HUES48 (cell line): ENCODE measurements around the gene BBS9.

ENCODE experiments used
- H3K27ac ChIP-seq: one replicate; pipeline ENCODE4 v1.7.0; 2013; ENCODE audit warnings: low read depth, low read length, inconsistent platforms
- H3K27me3 ChIP-seq: 2 replicates; pipeline ENCODE4 v1.6.1; 2013; ENCODE audit warnings: mild to moderate bottlenecking, low read length; ENCODE audit not compliant: control insufficient read depth, insufficient read depth
- H3K36me3 ChIP-seq: 2 replicates; pipeline ENCODE4 v1.6.1; 2013; ENCODE audit warnings: low read length; ENCODE audit not compliant: control insufficient read depth, insufficient read depth
- H3K4me1 ChIP-seq: 2 replicates; pipeline ENCODE4 v1.6.1; 2013; ENCODE audit warnings: mild to moderate bottlenecking, low read length; ENCODE audit not compliant: control insufficient read depth, insufficient read depth
- H3K4me3 ChIP-seq: 2 replicates; pipeline ENCODE4 v1.5.1; 2013; ENCODE audit warnings: mild to moderate bottlenecking, low read depth, low read length
- H3K9ac ChIP-seq: 2 replicates; pipeline ENCODE4 v1.6.1; 2013; ENCODE audit warnings: mild to moderate bottlenecking, low read depth, low read length, moderate library complexity
- H3K9me3 ChIP-seq: 2 replicates; pipeline ENCODE4 v1.6.1; 2013; ENCODE audit warnings: low read length; ENCODE audit not compliant: control insufficient read depth, insufficient read depth

The BBS9 gene

GRCh38 chr7:33100770-33101169, 28.6 kb upstream of the BBS9 start:
- no peak overlapping the region for H3K27ac ChIP-seq
- H3K9ac ChIP-seq: no peak overlapping the region
- H3K4me1 ChIP-seq: no peaks in the 10 kb centered on the region
- H3K9me3 ChIP-seq: no peaks in the 10 kb centered on the region
- no peaks in the 10 kb centered on the region for H3K27me3 ChIP-seq
- H3K36me3 ChIP-seq: peaks cover 64% of the 10 kb centered on the region
- no peak overlapping the region for H3K4me3 ChIP-seq

DNA sequence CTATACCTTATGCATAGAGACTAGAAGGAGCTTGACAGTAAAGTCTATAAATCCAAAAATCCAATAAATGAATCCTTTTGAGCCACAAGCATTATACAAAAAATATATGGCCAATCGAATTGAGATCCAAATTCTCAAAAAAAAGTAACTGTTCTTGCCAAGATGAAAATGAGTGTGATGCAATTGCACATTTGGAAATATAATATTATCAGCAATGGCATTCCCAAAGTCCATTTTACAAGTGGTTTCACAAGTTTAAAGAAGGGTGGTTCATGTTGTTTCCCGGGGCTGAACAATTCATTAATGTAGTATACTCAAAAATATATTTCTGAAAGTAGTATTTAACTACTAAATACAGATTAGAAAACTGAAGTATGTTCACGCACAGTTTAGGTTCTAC, 27.5 kb upstream of the BBS9 start:
- Histone ChIP-seq H3K9me3 (no peaks in the 10 kb centered on the region), H3K4me3 (no peak overlapping the region), H3K27ac (no peak overlapping the region), H3K36me3 (peaks cover 53% of the 10 kb centered on the region), H3K4me1 (peaks cover under 1% of the 10 kb centered on the region; the same call in 1 of the 2 replicates), H3K27me3 (no peaks in the 10 kb centered on the region), H3K9ac (no peak overlapping the region)

- Histone ChIP-seq H3K9ac (no peak overlapping the region), H3K4me1 (peaks cover 16% of the 10 kb centered on the region; the same call in 1 of the 2 replicates), H3K27ac (no peak overlapping the region)
Observed at GRCh38 chr7:33107136-33108066, 22.0 kb upstream of the BBS9 start.

DNA sequence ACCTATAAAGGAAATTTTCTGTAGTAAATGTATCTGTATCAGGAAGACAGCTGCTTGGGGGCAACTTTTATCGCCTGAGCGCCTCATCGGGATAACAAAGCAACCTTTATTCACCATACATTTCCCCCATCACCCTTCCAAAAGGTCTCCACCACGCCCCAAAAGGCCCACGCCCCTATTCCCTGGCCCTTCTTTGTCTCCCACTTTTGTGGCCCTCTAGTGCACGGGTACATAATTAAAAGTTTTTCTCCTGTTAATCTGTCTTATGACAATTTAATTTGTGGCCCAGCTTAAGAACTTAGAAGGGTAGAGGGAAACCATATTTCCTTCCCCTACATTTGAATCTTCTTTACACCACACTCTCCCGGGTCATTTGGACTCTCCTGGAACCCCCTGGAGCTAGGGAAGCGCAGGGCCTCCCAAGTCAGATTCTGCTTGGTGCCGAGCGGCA, 20.8 kb upstream of the BBS9 start:
- peaks cover 5% of the 10 kb centered on the region; the same call in 1 of the 2 replicates for H3K27me3 ChIP-seq
- H3K36me3 ChIP-seq: 0 out of 2 replicates have a peak, but pooled peaks cover under 1% of the 10 kb centered on the region
- H3K4me3 ChIP-seq: peak overlapping the region; percentile 82
- peak overlapping the region; percentile 77 for H3K27ac ChIP-seq
- no peaks in the 10 kb centered on the region for H3K9me3 ChIP-seq
- peak overlapping the region; percentile 75 for H3K9ac ChIP-seq
- peaks cover 16% of the 10 kb centered on the region; the same call in 1 of the 2 replicates for H3K4me1 ChIP-seq

More at GRCh38 chr7:33107136-33108066, 22.0 kb upstream of the BBS9 start:
- peak overlapping the region; percentile 82 for H3K4me3 ChIP-seq
- no peaks in the 10 kb centered on the region for H3K9me3 ChIP-seq
- peaks cover 5% of the 10 kb centered on the region; the same call in 1 of the 2 replicates for H3K27me3 ChIP-seq
- peaks cover 13% of the 10 kb centered on the region for H3K36me3 ChIP-seq

GRCh38 chr7:33109005-33109757, 20.2 kb upstream of the BBS9 start, which contains the start of gene RP9:
RP9 (minus strand) TSS chr7:33109404; CDS start chr7:33109372, 32 bp downstream.
- Histone ChIP-seq H3K4me3 (peak within 1 kb of the TSS; percentile 82), H3K9ac (peak within 1 kb of the TSS; percentile 75), H3K4me1 (peaks cover 16% of the 10 kb centered on the region; the same call in 1 of the 2 replicates), H3K27me3 (peaks cover 5% of the 10 kb centered on the region; the same call in 1 of the 2 replicates), H3K27ac (peak within 1 kb of the TSS; percentile 77), H3K36me3 (no peaks in the 10 kb centered on the region), H3K9me3 (no peaks in the 10 kb centered on the region)

DNA sequence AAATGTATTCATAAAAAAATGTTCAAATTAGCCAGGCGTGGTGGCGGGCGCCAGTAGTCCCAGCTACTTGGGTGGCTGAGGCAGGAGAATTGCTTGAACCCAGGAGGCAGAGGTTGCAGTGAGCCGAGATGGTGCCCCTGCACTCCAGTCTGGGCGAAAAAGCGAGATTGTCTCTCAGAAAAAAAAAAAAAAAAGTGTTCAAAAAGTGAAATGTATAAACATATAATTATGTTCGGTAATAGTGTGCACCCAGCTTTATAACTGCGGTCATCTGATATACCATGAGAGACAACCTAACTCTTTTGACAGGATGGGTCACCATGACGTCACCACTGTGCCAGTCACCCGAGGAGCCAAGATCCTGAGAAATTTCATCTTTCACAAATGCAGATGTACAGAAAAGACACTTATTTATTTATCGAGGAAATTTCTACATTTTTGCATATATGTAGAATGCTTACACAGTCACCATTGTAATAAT, 19.6 kb upstream of the BBS9 start:
- H3K4me3 ChIP-seq: peak overlapping the region; percentile 82
- no peaks in the 10 kb centered on the region for H3K36me3 ChIP-seq
- no peaks in the 10 kb centered on the region for H3K9me3 ChIP-seq
- H3K4me1 ChIP-seq: peaks cover 16% of the 10 kb centered on the region; the same call in 1 of the 2 replicates
- no peak overlapping the region for H3K27ac ChIP-seq
- peaks cover 5% of the 10 kb centered on the region; the same call in 1 of the 2 replicates for H3K27me3 ChIP-seq
- no peak overlapping the region for H3K9ac ChIP-seq

DNA sequence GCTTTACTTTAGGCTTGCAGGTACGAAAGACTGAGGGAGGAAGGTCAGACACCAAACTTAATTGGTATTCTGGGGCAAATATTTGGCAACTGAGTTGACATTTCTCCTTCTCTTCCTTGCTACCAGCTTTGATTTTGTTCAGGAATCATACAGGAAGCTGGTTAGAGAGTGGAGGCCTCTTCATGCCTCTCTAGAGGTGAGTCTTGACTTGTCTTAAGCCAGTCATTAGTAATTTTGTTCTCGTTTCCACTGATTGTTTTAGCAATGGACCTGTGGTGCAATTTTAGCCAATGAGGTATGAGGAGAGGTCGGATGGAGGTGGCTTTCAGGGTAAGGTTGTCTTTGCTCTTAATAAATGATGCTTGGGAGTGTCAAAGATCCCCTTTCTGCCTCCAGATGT, 17.8 kb upstream of the BBS9 start:
- Histone ChIP-seq H3K27ac (no peak overlapping the region), H3K9ac (no peak overlapping the region), H3K36me3 (no peaks in the 10 kb centered on the region), H3K9me3 (no peaks in the 10 kb centered on the region), H3K27me3 (peaks cover 5% of the 10 kb centered on the region), H3K4me3 (no peak overlapping the region), H3K4me1 (peaks cover 16% of the 10 kb centered on the region; the same call in 1 of the 2 replicates)

DNA sequence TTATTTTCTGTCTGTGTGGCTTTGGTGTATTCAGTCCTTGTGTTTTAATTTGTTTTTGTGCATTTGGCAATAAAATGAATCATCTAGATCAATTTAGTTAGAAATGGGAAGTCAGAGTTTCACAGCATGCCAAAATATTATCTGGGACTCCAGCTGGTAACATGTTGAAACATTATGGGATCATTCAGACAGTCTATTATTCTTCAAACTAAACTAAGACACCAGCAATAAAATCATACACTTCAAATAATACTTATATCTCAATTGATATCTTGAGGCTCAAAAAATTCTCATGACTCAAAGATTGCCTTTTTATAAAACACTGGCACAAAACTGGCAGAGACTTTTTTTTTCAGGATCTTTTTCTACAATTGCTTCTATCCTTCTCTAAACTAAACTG, 14.4 kb upstream of the BBS9 start:
- no peak overlapping the region for H3K27ac ChIP-seq
- H3K9me3 ChIP-seq: no peaks in the 10 kb centered on the region
- no peaks in the 10 kb centered on the region for H3K36me3 ChIP-seq
- H3K27me3 ChIP-seq: no peaks in the 10 kb centered on the region; the same call in none of the 2 replicates
- H3K9ac ChIP-seq: no peak overlapping the region
- no peak overlapping the region for H3K4me3 ChIP-seq
- 0 out of 2 replicates have a peak, but pooled peaks cover 1% of the 10 kb centered on the region for H3K4me1 ChIP-seq

DNA sequence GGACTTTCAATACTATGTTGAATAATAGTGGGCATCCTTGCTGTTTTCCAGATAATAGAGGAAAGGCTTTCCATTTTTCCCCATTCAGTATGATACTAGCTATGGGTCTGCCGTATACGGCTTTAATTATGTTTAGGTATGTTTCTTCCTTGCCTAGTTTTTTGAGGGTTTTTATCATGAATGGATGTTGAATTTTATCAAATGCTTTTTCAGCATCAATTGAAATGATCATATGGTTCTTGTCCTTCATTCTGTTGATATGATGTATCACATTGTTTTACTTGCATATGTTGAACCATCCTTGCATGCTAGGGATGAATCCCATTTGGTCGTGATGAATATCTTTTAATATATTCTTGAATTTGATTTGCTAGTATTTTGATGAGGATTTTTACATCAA, 11.0 kb upstream of the BBS9 start:
- Histone ChIP-seq H3K9ac (no peak overlapping the region), H3K36me3 (no peaks in the 10 kb centered on the region), H3K4me3 (no peak overlapping the region), H3K27me3 (no peaks in the 10 kb centered on the region; the same call in 1 of the 2 replicates), H3K9me3 (no peaks in the 10 kb centered on the region), H3K27ac (no peak overlapping the region), H3K4me1 (no peaks in the 10 kb centered on the region)

- Histone ChIP-seq H3K27ac (no peak overlapping the region), H3K36me3 (no peaks in the 10 kb centered on the region), H3K9me3 (no peaks in the 10 kb centered on the region), H3K4me3 (no peak overlapping the region), H3K27me3 (no peaks in the 10 kb centered on the region), H3K9ac (no peak overlapping the region), H3K4me1 (peaks cover 4% of the 10 kb centered on the region; the same call in 1 of the 2 replicates)
Observed at GRCh38 chr7:33127085-33127484, 2.3 kb upstream of the BBS9 start.
